HG03039 (cell line): ENCODE measurements around the gene ZMYND8.

Source experiments
- ATAC-seq: cut with Tn5 transposase; IDR thresholded peaks from one replicate; pipeline ENCODE4 v1.9.1; 2021; ENCODE audit warnings: mild to moderate bottlenecking, moderate library complexity; ENCODE audit not compliant: unreplicated experiment

ZMYND8 gene

DNA sequence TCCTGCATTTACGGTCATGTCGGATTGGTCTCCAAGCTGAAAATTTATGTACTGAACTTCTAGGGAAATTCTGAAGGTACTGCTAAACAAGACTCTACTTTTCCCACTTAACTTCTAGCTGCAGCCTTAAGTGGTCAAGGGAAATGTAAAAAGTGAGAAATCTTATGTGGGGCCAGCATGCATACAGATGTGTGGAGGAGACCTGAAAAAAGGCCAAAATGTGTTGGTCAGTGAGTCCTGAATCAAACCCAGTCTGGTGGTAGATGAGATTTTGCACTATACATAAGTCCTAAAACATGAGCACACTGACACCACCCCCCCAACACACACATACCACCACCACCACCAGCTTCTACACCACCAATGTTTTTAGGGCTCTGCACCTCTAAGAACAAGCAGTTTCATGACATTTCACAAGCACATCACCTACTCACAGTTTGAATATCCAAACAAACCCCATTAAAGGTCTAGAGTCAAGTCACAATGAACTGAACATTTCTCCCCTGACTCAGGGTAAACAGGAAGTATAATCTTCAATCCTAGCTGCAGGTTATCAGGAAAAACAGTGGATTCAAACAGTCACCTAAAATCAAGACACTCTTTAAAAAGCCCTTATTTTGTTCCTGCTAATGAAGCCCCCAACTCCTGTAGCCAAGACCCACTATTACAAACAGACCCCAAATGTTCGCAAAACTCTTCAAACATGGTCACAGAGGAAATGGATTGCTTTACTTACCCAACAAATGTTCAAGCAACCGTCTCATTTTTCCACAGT is 1.6 kb downstream of the ZMYND8 start:
- no peak for ATAC-seq

DNA sequence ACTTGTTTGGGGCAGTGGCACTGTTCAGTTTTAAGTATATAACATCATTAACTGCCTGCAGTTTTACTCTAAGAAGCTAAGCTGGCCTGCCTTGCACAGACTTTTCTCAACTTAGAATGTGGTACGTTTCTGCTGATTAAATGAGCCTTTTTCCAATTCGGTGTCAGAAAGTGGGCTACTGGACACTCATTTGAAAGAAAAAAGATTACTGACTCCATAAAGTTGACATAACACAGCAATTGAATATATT is 2.1 kb downstream of the ZMYND8 start:
- ATAC-seq, result no peak

GRCh38 chr20:47353692-47354463 is 2.6 kb downstream of the ZMYND8 start:
- no peak for ATAC-seq

DNA sequence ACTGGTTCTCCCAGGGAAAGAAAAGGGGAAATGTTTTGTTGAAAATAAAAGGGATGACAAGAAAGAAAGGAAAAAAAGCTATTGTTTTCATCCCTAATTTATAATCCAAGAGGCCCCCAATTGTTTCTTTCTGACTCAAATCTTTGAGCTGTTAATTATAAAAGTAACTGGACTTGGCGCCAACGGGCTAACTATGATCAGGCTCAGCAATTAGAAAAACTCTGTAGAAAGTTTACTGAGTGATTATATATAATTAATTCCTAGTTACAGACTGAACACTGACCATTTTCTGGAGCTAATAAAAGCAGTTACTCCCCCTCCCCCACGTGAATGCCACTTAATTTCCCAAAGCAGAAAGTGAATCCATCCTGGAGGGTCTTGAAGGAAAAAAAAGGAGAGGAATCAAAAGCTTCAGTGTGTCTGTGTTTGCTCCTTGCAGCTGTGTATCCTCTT is 3.2 kb downstream of the ZMYND8 start:
- no peak for ATAC-seq

DNA sequence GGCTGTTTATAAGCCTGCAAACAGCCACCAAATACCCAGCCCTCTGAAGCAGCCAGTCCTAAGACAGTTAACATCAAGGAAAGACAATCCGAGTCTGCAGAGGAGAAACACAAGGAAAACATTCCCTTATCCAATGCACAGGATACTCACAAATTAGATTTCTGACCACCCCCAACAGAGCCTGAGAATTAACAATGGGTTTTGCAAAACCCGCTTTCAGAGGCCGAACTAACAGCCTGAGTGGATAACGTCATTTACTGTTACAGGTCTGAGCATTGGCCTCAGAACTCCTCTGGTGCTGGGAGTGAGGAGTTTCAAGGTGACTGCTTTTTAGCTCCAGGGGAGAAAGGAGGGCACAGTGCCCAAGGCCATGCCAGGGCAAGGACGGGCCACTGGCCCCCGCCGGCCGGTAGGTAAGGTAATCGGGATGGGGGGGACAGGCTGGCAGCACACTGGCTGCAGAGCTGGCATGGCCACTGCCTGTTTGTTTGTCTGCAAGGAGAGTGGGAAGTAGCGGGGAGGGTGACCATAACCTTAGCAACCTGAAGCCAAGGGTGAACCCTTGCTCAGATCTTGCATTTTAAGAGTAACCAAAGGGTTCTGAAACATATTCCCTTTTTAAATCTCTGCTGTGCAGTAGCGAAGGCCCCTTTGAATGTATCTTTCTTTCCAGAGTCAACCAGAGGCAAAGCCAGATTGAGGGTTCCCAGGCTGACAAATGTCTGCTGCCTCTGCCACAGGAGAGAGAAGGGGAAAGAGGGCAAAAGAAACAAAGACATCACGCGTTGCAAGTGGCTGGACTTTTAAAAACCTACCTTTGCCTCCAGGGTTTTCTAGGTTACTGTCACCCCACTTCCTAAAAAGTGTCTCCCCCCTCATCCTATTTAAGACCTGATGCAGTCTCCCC is 3.9 kb downstream of the ZMYND8 start:
- ATAC-seq, result no peak

DNA sequence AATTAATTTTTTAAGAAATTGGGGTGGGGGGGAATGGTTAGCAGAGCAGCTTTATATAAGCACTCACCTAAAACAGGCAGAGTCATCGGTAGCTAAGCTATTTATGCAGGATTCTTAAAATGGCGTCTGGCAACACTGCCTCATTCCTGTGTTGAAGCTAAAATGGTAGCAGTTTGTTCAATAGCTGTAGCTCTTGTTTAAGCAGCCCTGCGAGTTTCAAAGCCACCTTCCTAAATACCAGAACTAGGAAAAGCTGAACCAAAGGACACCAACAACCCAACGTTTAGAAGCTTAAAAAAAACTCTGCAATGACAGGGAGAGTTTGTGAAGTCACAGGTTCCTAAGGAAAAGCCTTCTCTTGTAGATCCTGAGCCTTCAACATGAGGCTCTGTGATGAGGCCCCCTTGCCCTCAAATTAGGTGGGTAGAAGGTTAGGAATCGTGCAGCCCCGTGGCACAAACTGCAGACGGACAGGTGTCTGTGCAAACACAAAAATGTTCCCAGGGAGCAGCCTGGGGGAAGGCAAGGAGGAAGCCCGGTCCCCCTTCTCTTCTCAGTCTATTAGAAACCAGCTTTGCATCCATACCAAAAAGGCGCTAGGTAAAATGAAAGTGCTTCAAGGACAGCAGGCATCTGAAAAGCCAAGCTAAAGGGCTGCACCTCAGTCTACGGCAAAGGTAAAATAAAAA is 4.7 kb downstream of the ZMYND8 start:
- no peak for ATAC-seq

- no peak for ATAC-seq
Observed at GRCh38 chr20:47350691-47351545, 5.6 kb downstream of the ZMYND8 start.

DNA sequence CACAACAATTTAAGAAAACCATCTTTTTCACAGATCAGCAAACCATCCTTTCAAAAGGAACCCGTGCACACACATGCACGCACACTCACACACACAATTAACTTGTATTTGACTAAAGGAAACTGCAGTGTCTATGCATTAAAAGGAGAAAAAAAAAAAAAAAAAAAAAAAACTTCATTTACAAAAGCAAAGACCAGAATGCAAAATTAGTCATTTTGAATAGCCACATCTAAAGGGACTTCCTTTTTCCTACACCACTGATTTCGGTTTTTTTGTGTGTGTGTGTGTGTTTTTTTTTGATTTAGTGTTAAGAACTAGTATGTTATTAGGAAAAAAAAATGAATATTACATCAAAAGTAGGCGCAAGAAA is 6.3 kb downstream of the ZMYND8 start:
- no peak for ATAC-seq

GRCh38 chr20:47349365-47350180 is 6.9 kb downstream of the ZMYND8 start:
- no peak for ATAC-seq

GRCh38 chr20:47348539-47349142 is 7.9 kb downstream of the ZMYND8 start:
- ATAC-seq, result no peak

GRCh38 chr20:47347661-47348435 is 8.7 kb downstream of the ZMYND8 start:
- no peak for ATAC-seq

GRCh38 chr20:47346172-47346571 is 10.3 kb downstream of the ZMYND8 start:
- no peak for ATAC-seq

DNA sequence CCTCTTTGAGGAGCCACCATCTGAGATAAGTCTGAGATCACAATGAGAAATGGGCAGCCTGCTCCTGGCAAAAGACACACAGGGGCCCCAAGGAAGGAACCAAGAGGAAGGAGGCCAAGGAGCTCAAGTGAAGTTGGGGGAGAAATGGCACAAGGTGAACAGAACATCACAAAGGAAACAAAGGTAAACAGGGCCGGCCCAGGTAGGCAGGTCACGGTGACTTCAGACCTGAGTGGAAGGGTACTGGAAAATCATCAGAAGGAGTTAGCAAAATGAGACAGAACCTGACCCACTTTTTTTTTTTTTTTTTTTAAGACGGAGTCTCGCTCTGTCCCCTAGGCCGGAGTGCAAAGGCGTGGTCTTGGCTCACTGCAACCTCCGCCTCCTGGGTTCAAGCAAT is 11.3 kb downstream of the ZMYND8 start:
- no peak for ATAC-seq

GRCh38 chr20:47343007-47343472 is 13.5 kb downstream of the ZMYND8 start:
- ATAC-seq, result no peak

- ATAC-seq, result no peak
Observed at GRCh38 chr20:47338131-47338628, 18.3 kb downstream of the ZMYND8 start.

DNA sequence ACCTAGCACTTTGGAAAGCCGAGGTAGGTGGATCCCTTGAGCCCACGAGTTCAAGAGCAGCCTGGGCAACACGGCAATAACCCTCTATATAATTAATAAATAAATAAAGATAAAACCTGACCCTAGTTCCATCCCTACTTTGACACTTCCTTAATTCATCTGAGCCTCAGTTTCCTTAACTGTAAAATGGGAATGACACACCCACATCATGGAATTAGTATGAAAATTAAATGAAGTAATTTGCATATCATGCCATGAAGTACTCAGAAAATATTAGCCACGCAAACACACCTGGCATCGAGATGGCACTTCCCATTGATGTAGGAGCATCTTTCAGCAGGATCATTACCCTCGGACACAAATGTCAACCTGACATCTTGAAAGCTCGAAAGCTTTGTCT is 19.1 kb downstream of the ZMYND8 start:
- ATAC-seq, result no peak

GRCh38 chr20:47336129-47336754 is 20.3 kb downstream of the ZMYND8 start:
- no peak for ATAC-seq
